Activated T-helper 2 cell treated with anti-CD3 and anti-CD28 coated beads, Interferon-gamma antibody, Interleukin-2, Interleukin-4, amounts not matched to agents 10 μg/mL and 5 μg/mL and 100 μg/mL, durations not matched to agents 14 hours and 24 hours and 36 hours (primary cell): ENCODE measurements around the gene CLCF1. TPM values are rescaled to one million over a fixed set of nuclear protein-coding genes. Genes with fewer than 3 reads are reported as not detected.

Source experiments
- DNase-seq: peaks from one replicate; pipeline ENCODE4 v3.0.0; 2021; ENCODE audit warnings: low spot score
- H3K27ac Mint-ChIP-seq: one replicate; pipeline ENCODE4 v1.8.0; 2021; ENCODE audit warnings: mixed read lengths
- H3K27me3 Mint-ChIP-seq: one replicate; pipeline ENCODE4 v1.8.0; 2021; ENCODE audit warnings: low read depth, mixed read lengths
- H3K36me3 Mint-ChIP-seq: one replicate; pipeline ENCODE4 v1.8.0; 2021; ENCODE audit warnings: low read depth, mixed read lengths
- H3K4me1 Mint-ChIP-seq: one replicate; pipeline ENCODE4 v1.8.0; 2021; ENCODE audit warnings: low read depth, mixed read lengths
- H3K4me3 Mint-ChIP-seq: one replicate; pipeline ENCODE4 v1.8.0; 2021; ENCODE audit warnings: low read depth, mild to moderate bottlenecking, moderate library complexity, mixed read lengths
- H3K9me3 Mint-ChIP-seq: one replicate; pipeline ENCODE4 v1.8.0; 2021; ENCODE audit warnings: mixed read lengths
- intact Hi-C: fragments of 100-400 bp; cut with micrococcal nuclease; formaldehyde crosslinking; loops from one replicate; pipeline ENCODE4 v1.15.1; 2023
- total RNA-seq: library from RNA; stranded (reverse); gene quantifications from 2 replicates; pipeline ENCODE4 v1.2.3, GENCODE V29; 2022

CLCF1 gene
- total RNA-seq, 1 donor from 2014 or later: 2.9 TPM

- Mint-ChIP-seq H3K9me3 (no peaks in the 10 kb centered on the region), H3K4me1 (peaks cover 29% of the 10 kb centered on the region), H3K4me3 (no peak overlapping the region), H3K36me3 (peaks cover 5% of the 10 kb centered on the region), H3K27me3 (peaks cover 58% of the 10 kb centered on the region), H3K27ac (no peak overlapping the region)
- intact Hi-C loops: no loop called here
- DNase-seq: no peak
Measured at GRCh38 chr11:67365736-67366444, 7.5 kb downstream of the CLCF1 start.

GRCh38 chr11:67364783-67365722 is 8.3 kb downstream of the CLCF1 start:
- peaks cover 52% of the 10 kb centered on the region for H3K27me3 Mint-ChIP-seq
- H3K27ac Mint-ChIP-seq: no peak overlapping the region

GRCh38 chr11:67364169-67364568 is 9.2 kb downstream of the CLCF1 start:
- intact Hi-C loops: no loop called here
- Mint-ChIP-seq H3K9me3 (no peaks in the 10 kb centered on the region), H3K27me3 (peaks cover 44% of the 10 kb centered on the region)

More at GRCh38 chr11:67364783-67365722, 8.3 kb downstream of the CLCF1 start:
- intact Hi-C loops: no loop called here
- peaks cover 23% of the 10 kb centered on the region for H3K4me1 Mint-ChIP-seq
- H3K4me3 Mint-ChIP-seq: no peak overlapping the region
- no peak for DNase-seq
- no peaks in the 10 kb centered on the region for H3K9me3 Mint-ChIP-seq
- H3K36me3 Mint-ChIP-seq: peaks cover 5% of the 10 kb centered on the region

GRCh38 chr11:67357831-67358670 is 15.3 kb downstream of the CLCF1 start:
- intact Hi-C loops: loop anchor here (1.0 kb wide), 1 partner anchor 24 kb away; no protein-coding TSS in a partner anchor
- no peaks in the 10 kb centered on the region for H3K36me3 Mint-ChIP-seq

More at GRCh38 chr11:67364169-67364568, 9.2 kb downstream of the CLCF1 start:
- peaks cover 18% of the 10 kb centered on the region for H3K4me1 Mint-ChIP-seq
- H3K36me3 Mint-ChIP-seq: peaks cover 5% of the 10 kb centered on the region
- H3K27ac Mint-ChIP-seq: no peak overlapping the region
- DNase-seq: no peak
- no peak overlapping the region for H3K4me3 Mint-ChIP-seq

GRCh38 chr11:67356864-67357561 is 16.4 kb downstream of the CLCF1 start:
- Mint-ChIP-seq H3K27ac (peak overlapping the region; percentile 77), H3K36me3 (no peaks in the 10 kb centered on the region), H3K4me1 (peaks cover 28% of the 10 kb centered on the region), H3K4me3 (peak overlapping the region; percentile 10), H3K9me3 (no peaks in the 10 kb centered on the region), H3K27me3 (peaks cover 19% of the 10 kb centered on the region)
- peak; percentile 59 for DNase-seq
- intact Hi-C loops: loop anchor here (1.0 kb wide), 1 partner anchor 25 kb away; no protein-coding TSS in a partner anchor

More at GRCh38 chr11:67357831-67358670, 15.3 kb downstream of the CLCF1 start:
- Mint-ChIP-seq H3K27ac (no peak overlapping the region), H3K4me1 (peaks cover 28% of the 10 kb centered on the region), H3K9me3 (no peaks in the 10 kb centered on the region), H3K4me3 (no peak overlapping the region), H3K27me3 (peaks cover 29% of the 10 kb centered on the region)
- DNase-seq: no peak

GRCh38 chr11:67356387-67356863 is 17.0 kb downstream of the CLCF1 start:
- H3K4me1 Mint-ChIP-seq: peaks cover 32% of the 10 kb centered on the region

GRCh38 chr11:67355794-67356386 is 17.5 kb downstream of the CLCF1 start:
- intact Hi-C loops: no loop called here
- peak overlapping the region; percentile 21 for H3K4me3 Mint-ChIP-seq
- H3K4me1 Mint-ChIP-seq: peaks cover 35% of the 10 kb centered on the region
- H3K36me3 Mint-ChIP-seq: no peaks in the 10 kb centered on the region
- H3K9me3 Mint-ChIP-seq: no peaks in the 10 kb centered on the region
- peaks cover 10% of the 10 kb centered on the region for H3K27me3 Mint-ChIP-seq
- H3K27ac Mint-ChIP-seq: peak overlapping the region; percentile 73
- no peak for DNase-seq

More at GRCh38 chr11:67356387-67356863, 17.0 kb downstream of the CLCF1 start:
- peak overlapping the region; percentile 77 for H3K27ac Mint-ChIP-seq
- H3K36me3 Mint-ChIP-seq: no peaks in the 10 kb centered on the region
- DNase-seq: no peak
- no peaks in the 10 kb centered on the region for H3K9me3 Mint-ChIP-seq
- H3K4me3 Mint-ChIP-seq: peak overlapping the region; percentile 10
- intact Hi-C loops: no loop called here
- H3K27me3 Mint-ChIP-seq: peaks cover 14% of the 10 kb centered on the region

GRCh38 chr11:67355023-67355793 is 18.2 kb downstream of the CLCF1 start:
- Mint-ChIP-seq H3K36me3 (no peaks in the 10 kb centered on the region), H3K27me3 (peaks cover 10% of the 10 kb centered on the region), H3K4me3 (peak overlapping the region; percentile 21), H3K27ac (peak overlapping the region; percentile 100), H3K9me3 (no peaks in the 10 kb centered on the region), H3K4me1 (peaks cover 35% of the 10 kb centered on the region)
- intact Hi-C loops: no loop called here
- no peak for DNase-seq

DNA sequence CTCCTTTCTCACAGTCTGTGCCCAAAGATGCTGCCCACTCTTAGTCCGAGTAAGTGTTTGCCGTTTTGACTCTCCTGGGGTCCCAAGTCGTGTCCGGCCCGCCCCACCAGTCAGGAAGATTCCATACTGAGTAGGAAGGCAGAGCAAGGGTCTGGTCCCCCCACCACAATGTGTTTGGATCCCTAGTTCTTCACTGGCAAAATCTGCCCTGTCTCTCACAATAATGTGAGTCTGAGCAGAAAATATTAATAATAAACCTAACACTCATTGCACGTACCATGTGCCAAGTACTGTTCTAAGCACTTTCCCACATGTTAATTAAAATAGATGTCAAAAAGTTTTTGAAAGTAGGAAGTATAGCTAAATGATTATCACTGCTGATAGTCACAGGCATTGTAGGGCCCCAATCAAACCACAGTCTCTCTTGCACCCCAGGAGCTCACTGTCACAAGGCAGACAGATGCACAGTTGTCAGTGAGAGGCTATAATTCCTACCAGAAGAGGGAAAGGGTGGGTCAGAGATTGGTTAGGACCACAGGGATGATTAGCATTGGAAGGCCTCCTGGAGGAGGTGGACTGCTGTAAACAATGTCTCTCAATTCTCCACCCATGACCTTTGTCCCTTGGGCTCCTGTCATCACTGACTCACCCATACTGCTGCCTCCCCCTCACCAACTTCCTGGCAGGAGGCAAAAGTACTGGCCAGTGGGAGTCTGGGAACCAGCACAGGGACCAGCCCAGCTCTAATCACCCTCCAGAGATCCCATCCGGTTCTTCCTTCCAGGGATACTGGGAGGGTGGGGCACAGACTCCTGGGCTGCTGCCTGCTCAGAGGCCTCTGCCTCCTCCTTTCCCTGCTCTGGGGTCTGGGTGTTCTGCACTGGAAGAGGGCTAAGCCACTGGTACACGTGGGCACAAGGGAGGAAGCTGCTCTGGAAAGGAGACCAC is 19.0 kb downstream of the CLCF1 start:
- Mint-ChIP-seq H3K27ac (peak overlapping the region; percentile 100), H3K4me1 (peaks cover 35% of the 10 kb centered on the region), H3K4me3 (peak overlapping the region; percentile 96), H3K36me3 (no peaks in the 10 kb centered on the region), H3K27me3 (peaks cover 10% of the 10 kb centered on the region), H3K9me3 (no peaks in the 10 kb centered on the region)
- DNase-seq: no peak
- intact Hi-C loops: loop anchor here (5.0 kb wide), 2 partner anchors 37 to 128 kb away; partner anchors contain the start of gene AIP
